ENCODE data around the gene SOX14.

DNA sequence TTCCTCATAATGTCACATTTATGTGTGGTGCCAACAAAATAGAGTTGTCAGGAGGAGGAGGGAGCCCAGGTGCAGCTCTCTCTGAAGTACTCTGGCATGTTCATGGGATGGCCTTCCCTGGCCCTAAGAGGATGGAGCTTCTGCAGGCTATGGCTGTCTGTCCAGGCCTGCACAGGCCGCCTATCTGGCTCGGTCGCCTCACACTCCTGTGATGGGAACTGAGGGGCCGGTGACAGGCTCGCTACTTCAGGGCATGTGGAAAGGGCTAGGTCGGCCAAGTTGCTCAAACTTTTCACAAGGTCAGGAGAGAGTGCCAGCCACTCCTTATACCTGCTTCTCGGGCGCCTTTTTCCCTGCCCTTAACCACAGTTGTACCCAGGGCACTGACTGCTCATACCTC is 51.1 kb downstream of the SOX14 start:
- TF ChIP-seq, protein P1, sequence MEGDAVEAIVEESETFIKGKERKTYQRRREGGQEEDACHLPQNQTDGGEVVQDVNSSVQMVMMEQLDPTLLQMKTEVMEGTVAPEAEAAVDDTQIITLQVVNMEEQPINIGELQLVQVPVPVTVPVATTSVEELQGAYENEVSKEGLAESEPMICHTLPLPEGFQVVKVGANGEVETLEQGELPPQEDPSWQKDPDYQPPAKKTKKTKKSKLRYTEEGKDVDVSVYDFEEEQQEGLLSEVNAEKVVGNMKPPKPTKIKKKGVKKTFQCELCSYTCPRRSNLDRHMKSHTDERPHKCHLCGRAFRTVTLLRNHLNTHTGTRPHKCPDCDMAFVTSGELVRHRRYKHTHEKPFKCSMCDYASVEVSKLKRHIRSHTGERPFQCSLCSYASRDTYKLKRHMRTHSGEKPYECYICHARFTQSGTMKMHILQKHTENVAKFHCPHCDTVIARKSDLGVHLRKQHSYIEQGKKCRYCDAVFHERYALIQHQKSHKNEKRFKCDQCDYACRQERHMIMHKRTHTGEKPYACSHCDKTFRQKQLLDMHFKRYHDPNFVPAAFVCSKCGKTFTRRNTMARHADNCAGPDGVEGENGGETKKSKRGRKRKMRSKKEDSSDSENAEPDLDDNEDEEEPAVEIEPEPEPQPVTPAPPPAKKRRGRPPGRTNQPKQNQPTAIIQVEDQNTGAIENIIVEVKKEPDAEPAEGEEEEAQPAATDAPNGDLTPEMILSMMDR (IDR thresholded peaks at IDR 0.05): no peak
- TF ChIP-seq POLR2A (IDR thresholded peaks at IDR 0.05): no peak
